Vagina (tissue), 2 donors: Measurements from ENCODE around the gene TAB3. TPM values are rescaled to one million over a fixed set of nuclear protein-coding genes. Genes with fewer than 3 reads are reported as not detected.

ENCODE experiments used
- DNase-seq, 2 donors: peaks; one replicate each; pipeline ENCODE4 v3.0.0-alpha.2; 2017; ENCODE audit errors: extremely low spot score in 2 of 2
- H3K27ac ChIP-seq: fragments of 200-600 bp; sonication (generic); one replicate; pipeline ENCODE4 v1.5.1; 2019
- H3K27me3 ChIP-seq: fragments of 200-600 bp; sonication (generic); one replicate; pipeline ENCODE4 v1.5.1; 2019
- H3K36me3 ChIP-seq, 2 donors: fragments of 200-600 bp; sonication (generic); one replicate each; pipeline ENCODE4 v1.5.1; 2017 to 2019
- H3K4me1 ChIP-seq: fragments of 200-600 bp; sonication (generic); one replicate; pipeline ENCODE4 v1.5.1; 2019
- H3K4me3 ChIP-seq, 2 donors: fragments of 200-600 bp; sonication (generic); 1 replicate in 1 of 2; 2 replicates in 1 of 2; pipeline ENCODE4 v1.5.1; 2016 to 2019
- H3K9me3 ChIP-seq: fragments of 200-600 bp; sonication (generic); one replicate; pipeline ENCODE4 v1.5.1; 2019
- POLR2A ChIP-seq, 2 donors: fragments of 450-650 bp; IDR thresholded peaks; one replicate each; pipeline ENCODE4 v1.6.1; 2017; ENCODE audit warnings: antibody characterized with exemption in 2 of 2, mild to moderate bottlenecking in 2 of 2, moderate library complexity in 2 of 2
- POLR2AphosphoS5 ChIP-seq, 2 donors: sonication (generic); formaldehyde crosslinking; IDR thresholded peaks; one replicate each; pipeline ENCODE4 v1.9.0; 2017; ENCODE audit warnings: antibody characterized with exemption in 2 of 2, mild to moderate bottlenecking in 2 of 2, low read depth in 1 of 2; ENCODE audit not compliant: insufficient read depth in 1 of 2
- intact Hi-C: fragments of 100-400 bp; cut with DNase I; formaldehyde crosslinking; loops from one replicate; pipeline ENCODE4 v1.15.1; 2023
- total RNA-seq: library from RNA; depleted of rRNA; stranded (reverse); fragments of >200 nt; gene quantifications from one replicate; pipeline ENCODE4 v1.2.3, GENCODE V29; 2016
- TF ChIP-seq, protein P1 (sequence below), 3 experiments: fragments of 450-650 bp in 2 of 3; fragments of 200-600 bp in 1 of 3; sonication (generic) in 1 of 3; IDR thresholded peaks; one replicate each; pipeline ENCODE4 v1.5.1; 2017 to 2019; ENCODE audit warnings: antibody characterized with exemption in 3 of 3, mild to moderate bottlenecking in 2 of 3, moderate library complexity in 2 of 3

Gene TAB3
- total RNA-seq, 1 donor from 2014 or later: 18.4 TPM

DNA sequence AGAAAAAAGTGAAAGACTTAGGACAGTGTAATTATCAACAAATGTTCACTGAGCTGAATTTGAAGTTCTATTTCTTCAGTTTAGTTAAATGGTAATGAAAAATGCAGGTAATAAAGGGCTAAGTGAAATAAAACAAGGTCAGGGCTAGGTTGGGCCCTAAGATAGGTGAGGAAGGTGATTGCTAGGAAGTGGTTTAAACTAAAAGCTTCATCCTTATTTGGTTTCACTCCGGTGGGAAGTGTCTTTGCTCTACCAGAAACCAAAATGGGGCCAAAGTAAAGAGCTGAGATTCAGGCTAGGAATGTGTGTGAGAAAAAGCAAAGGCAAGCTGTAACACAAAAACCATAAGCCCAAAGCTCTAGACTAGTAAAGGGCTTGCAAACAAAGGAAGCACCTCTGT lies 31.0 kb downstream of the TAB3 start:
- Histone ChIP-seq H3K4me1 (no peaks in the 10 kb centered on the region), H3K36me3 (peaks cover 0 to 4% of the 10 kb centered on the region in 2 donors), H3K27ac (no peak overlapping the region), H3K4me3 (no peak overlapping the region), H3K9me3 (no peaks in the 10 kb centered on the region), H3K27me3 (no peaks in the 10 kb centered on the region)
- DNase-seq: no peak
- TF ChIP-seq, protein P1, sequence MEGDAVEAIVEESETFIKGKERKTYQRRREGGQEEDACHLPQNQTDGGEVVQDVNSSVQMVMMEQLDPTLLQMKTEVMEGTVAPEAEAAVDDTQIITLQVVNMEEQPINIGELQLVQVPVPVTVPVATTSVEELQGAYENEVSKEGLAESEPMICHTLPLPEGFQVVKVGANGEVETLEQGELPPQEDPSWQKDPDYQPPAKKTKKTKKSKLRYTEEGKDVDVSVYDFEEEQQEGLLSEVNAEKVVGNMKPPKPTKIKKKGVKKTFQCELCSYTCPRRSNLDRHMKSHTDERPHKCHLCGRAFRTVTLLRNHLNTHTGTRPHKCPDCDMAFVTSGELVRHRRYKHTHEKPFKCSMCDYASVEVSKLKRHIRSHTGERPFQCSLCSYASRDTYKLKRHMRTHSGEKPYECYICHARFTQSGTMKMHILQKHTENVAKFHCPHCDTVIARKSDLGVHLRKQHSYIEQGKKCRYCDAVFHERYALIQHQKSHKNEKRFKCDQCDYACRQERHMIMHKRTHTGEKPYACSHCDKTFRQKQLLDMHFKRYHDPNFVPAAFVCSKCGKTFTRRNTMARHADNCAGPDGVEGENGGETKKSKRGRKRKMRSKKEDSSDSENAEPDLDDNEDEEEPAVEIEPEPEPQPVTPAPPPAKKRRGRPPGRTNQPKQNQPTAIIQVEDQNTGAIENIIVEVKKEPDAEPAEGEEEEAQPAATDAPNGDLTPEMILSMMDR (IDR thresholded peaks at IDR 0.05): no peak
- no peak for TF ChIP-seq POLR2AphosphoS5 (IDR thresholded peaks at IDR 0.05; ENCODE audit: insufficient read depth in 1 of 2, low read depth in 1 of 2)
- no peak for TF ChIP-seq POLR2A (IDR thresholded peaks at IDR 0.05)
- intact Hi-C loops: no loop called here

DNA sequence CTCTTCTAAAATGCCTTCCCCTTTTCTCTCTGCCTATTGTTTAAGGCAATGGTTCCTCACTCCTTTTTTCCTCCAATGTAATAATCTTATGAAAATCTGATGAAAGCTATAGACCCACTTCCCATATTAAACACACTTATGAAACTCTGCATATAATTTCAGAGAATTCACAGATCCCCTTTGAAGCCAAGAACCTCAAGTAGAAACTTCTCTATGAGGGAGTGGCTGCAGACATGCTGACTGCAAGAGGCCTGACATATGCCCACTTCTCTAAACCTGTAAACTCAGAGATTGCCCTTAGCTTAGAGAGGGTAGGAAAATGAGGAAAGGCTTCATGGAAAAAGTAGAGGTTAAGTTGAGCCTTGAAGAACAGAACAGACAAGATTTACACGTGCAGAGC lies 37.6 kb downstream of the TAB3 start:
- TF ChIP-seq POLR2AphosphoS5 (IDR thresholded peaks at IDR 0.05; ENCODE audit: insufficient read depth in 1 of 2, low read depth in 1 of 2) (no peak), POLR2A (IDR thresholded peaks at IDR 0.05) (no peak)
- TF ChIP-seq, protein P1 (IDR thresholded peaks at IDR 0.05): no peak
- Histone ChIP-seq H3K27me3 (no peaks in the 10 kb centered on the region), H3K9me3 (no peaks in the 10 kb centered on the region), H3K4me1 (no peaks in the 10 kb centered on the region), H3K36me3 (no peaks in the 10 kb centered on the region), H3K4me3 (no peak overlapping the region), H3K27ac (no peak overlapping the region)
- intact Hi-C loops: no loop called here
- no peak for DNase-seq

DNA sequence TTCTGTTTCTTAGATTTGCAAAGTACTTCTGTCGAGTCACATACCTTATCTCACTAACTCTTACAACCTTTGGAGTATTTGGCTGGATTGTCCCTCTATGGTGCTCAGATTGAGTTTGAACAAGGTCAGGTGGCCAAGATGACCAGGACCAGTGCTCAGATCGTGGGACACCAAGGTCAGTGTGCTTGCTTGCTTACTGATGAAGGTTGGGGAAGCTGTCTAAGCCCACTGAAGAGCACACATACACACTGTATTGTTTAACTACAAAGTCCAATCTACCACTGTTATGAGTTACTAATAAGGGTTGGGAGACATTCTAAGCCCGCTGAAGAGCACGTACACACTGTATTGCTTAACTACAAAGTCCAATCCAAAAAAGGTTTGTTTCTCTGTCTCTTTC lies 53.7 kb downstream of the TAB3 start:
- TF ChIP-seq POLR2AphosphoS5 (IDR thresholded peaks at IDR 0.05; ENCODE audit: insufficient read depth in 1 of 2, low read depth in 1 of 2): no peak
- TF ChIP-seq, protein P1 (IDR thresholded peaks at IDR 0.05): no peak
- no peak for TF ChIP-seq POLR2A (IDR thresholded peaks at IDR 0.05)
- Histone ChIP-seq H3K4me1 (no peaks in the 10 kb centered on the region), H3K27me3 (no peaks in the 10 kb centered on the region), H3K9me3 (no peaks in the 10 kb centered on the region), H3K36me3 (peaks cover 0 to 6% of the 10 kb centered on the region in 2 donors), H3K27ac (no peak overlapping the region), H3K4me3 (no peak overlapping the region)
- intact Hi-C loops: no loop called here
- DNase-seq: no peak

DNA sequence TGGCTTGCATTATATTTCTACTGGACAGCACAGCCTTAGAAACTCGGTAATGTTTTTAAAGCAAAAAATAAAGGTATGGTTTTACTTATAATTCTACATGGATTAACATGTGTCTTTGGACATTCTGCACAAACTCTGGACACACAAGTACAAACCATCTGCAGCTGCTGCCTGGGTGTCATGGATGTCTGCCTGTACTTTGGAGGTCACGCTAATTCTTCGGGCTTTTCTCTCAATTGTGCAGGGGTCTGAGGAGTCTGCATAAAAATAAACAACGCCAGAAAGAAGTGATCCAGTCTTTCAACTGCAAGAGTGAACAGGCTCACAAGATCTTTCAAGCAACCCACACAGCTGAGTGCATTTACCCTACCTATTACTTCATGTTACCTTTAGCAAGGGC lies 55.2 kb downstream of the TAB3 start:
- TF ChIP-seq POLR2A (IDR thresholded peaks at IDR 0.05): no peak
- TF ChIP-seq, protein P1 (IDR thresholded peaks at IDR 0.05): no peak
- peaks cover 0 to 6% of the 10 kb centered on the region in 2 donors for H3K36me3 ChIP-seq
- no peaks in the 10 kb centered on the region for H3K4me1 ChIP-seq
- DNase-seq: no peak
- H3K27me3 ChIP-seq: no peaks in the 10 kb centered on the region
- intact Hi-C loops: loop anchor here (2.0 kb wide), 1 partner anchor 21 kb away; no protein-coding TSS in a partner anchor
- no peak overlapping the region for H3K4me3 ChIP-seq
- no peaks in the 10 kb centered on the region for H3K9me3 ChIP-seq
- H3K27ac ChIP-seq: no peak overlapping the region

DNA sequence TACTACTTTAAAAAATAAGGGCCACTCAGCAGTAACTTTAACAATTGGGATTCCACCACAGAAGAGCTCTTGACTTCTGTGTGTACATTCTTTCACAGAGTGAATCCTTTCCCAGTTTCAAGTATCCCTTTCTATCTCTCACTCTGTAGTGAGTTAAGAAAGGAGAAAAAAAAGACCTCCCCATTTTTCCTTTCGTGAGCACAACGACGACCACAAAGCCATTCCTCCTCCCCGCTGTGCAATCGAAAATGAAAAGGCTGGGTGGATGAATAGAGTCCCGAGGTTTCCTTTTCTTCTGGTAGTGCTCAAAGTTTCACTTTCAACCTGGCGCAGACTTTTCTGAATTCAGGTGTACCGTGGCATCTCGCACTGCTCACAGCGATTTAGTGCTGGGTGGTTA lies 58.0 kb downstream of the TAB3 start:
- intact Hi-C loops: no loop called here
- TF ChIP-seq, protein P1 (IDR thresholded peaks at IDR 0.05): no peak
- TF ChIP-seq POLR2AphosphoS5 (IDR thresholded peaks at IDR 0.05; ENCODE audit: insufficient read depth in 1 of 2, low read depth in 1 of 2) (no peak), POLR2A (IDR thresholded peaks at IDR 0.05) (no peak)
- Histone ChIP-seq H3K9me3 (no peaks in the 10 kb centered on the region), H3K4me3 (no peak overlapping the region), H3K36me3 (no peaks in the 10 kb centered on the region), H3K27me3 (no peaks in the 10 kb centered on the region), H3K27ac (no peak overlapping the region), H3K4me1 (no peaks in the 10 kb centered on the region)
- no peak for DNase-seq
